IMR-90 (cell line): Measurements from ENCODE around the gene CERS6. TPM values are rescaled to one million over a fixed set of nuclear protein-coding genes. Genes with fewer than 3 reads are reported as not detected.

Experiments used
- ATAC-seq: fragments of 200-7000 bp; cut with Tn5 transposase; 2 replicates; pipeline ENCODE4 v1.9.1; 2020; ENCODE audit warnings: low read depth, mild to moderate bottlenecking, moderate library complexity
- BruUV-seq: library from RNA; stranded (reverse); fragments of 400-500 nt; replicated peaks from 2 replicates; lab custom pipeline; 2021; lab: Mats Ljungman, UMichigan
- CTCF ChIA-PET: fragments of 300-600 bp; formaldehyde crosslinking; extraction: SDS; loops from one replicate; lab custom pipeline; 2021; ENCODE audit warnings: antibody characterized with exemption; lab: Yijun Ruan, JAX
- POLR2A ChIA-PET: fragments of 300-600 bp; sonication (Branson Sonifier 250); formaldehyde crosslinking; loops from one replicate; lab custom pipeline; 2022; ENCODE audit warnings: antibody characterized with exemption; ENCODE audit not compliant: unreplicated experiment; lab: Charles Lee
- DNase-seq: peaks from one replicate; pipeline ENCODE4 v3.0.0; 2013
- H2AFZ ChIP-seq: replicated peaks from 2 replicates; pipeline ENCODE3; 2013; ENCODE audit warnings: low read length, mild to moderate bottlenecking; ENCODE audit not compliant: poor library complexity
- H2AK5ac ChIP-seq: 2 replicates; pipeline ENCODE4 v1.6.1; 2013; ENCODE audit warnings: low read depth, low read length, inconsistent platforms
- H2AK9ac ChIP-seq: replicated peaks from 2 replicates; pipeline ENCODE3; 2013; ENCODE audit warnings: mild to moderate bottlenecking, low read depth, low read length, moderate library complexity; ENCODE audit not compliant: poor library complexity
- H2BK120ac ChIP-seq: 2 replicates; pipeline ENCODE4 v1.6.1; 2013; ENCODE audit warnings: low read depth, low read length, inconsistent platforms
- H2BK15ac ChIP-seq: 3 replicates; pipeline ENCODE4 v1.6.1; 2013; ENCODE audit warnings: low read depth, low read length, inconsistent platforms
- H2BK20ac ChIP-seq: 2 replicates; pipeline ENCODE4 v1.6.1; 2013; ENCODE audit warnings: low read depth, mild to moderate bottlenecking, inconsistent platforms, low read length, moderate library complexity
- H2BK5ac ChIP-seq: 2 replicates; pipeline ENCODE4 v1.6.1; 2013; ENCODE audit warnings: mild to moderate bottlenecking, low read depth, low read length, inconsistent platforms; ENCODE audit not compliant: poor library complexity, severe bottlenecking
- H3K14ac ChIP-seq: replicated peaks from 2 replicates; pipeline ENCODE4 v1.6.1; 2013; ENCODE audit warnings: low read depth, low read length, inconsistent platforms
- H3K18ac ChIP-seq: 2 replicates; pipeline ENCODE4 v1.6.1; 2013; ENCODE audit warnings: low read depth, low read length, control low read depth
- H3K23ac ChIP-seq: 2 replicates; pipeline ENCODE4 v1.6.1; 2013; ENCODE audit warnings: low read depth, low read length, inconsistent platforms
- H3K27ac ChIP-seq: 2 replicates; pipeline ENCODE4 v1.5.1; 2013; ENCODE audit warnings: mild to moderate bottlenecking, control low read depth, low read length; ENCODE audit not compliant: insufficient read depth
- H3K27me3 ChIP-seq: 2 replicates; pipeline ENCODE4 v1.6.1; 2013; ENCODE audit warnings: low read length; ENCODE audit not compliant: control insufficient read depth, insufficient read depth
- H3K36me3 ChIP-seq: 2 replicates; pipeline ENCODE4 v1.6.1; 2013; ENCODE audit warnings: low read length, mixed read lengths; ENCODE audit not compliant: control insufficient read depth, insufficient read depth
- H3K4ac ChIP-seq: 2 replicates; pipeline ENCODE4 v1.6.1; 2013; ENCODE audit warnings: low read depth, low read length, inconsistent platforms
- H3K4me1 ChIP-seq: 2 replicates; pipeline ENCODE4 v1.6.1; 2013; ENCODE audit warnings: low read length, mixed read lengths; ENCODE audit not compliant: control insufficient read depth, insufficient read depth
- H3K4me2 ChIP-seq: 2 replicates; pipeline ENCODE4 v1.6.1; 2013; ENCODE audit warnings: low read depth, mild to moderate bottlenecking, control low read depth, low read length, moderate library complexity
- H3K4me3 ChIP-seq: 2 replicates; pipeline ENCODE4 v1.5.1; 2013; ENCODE audit warnings: low read depth, mild to moderate bottlenecking, control low read depth, low read length, moderate library complexity; ENCODE audit not compliant: insufficient read depth
- H3K56ac ChIP-seq: 2 replicates; pipeline ENCODE4 v1.6.1; 2013; ENCODE audit warnings: low read length, inconsistent platforms; ENCODE audit not compliant: insufficient read depth; ENCODE audit errors: extremely low read depth
- H3K79me1 ChIP-seq, 2 experiments: 2 replicates each; pipeline ENCODE4 v1.6.1; 2013; ENCODE audit warnings: low read length in 2 of 2, inconsistent platforms in 1 of 2, low read depth in 1 of 2
- H3K9ac ChIP-seq: 2 replicates; pipeline ENCODE4 v1.6.1; 2013; ENCODE audit warnings: low read depth, low read length, control low read depth
- H3K9me1 ChIP-seq: 2 replicates; pipeline ENCODE4 v1.6.1; 2013; ENCODE audit warnings: low read length, inconsistent platforms; ENCODE audit not compliant: insufficient read depth
- H3K9me3 ChIP-seq: 2 replicates; pipeline ENCODE4 v1.6.1; 2013; ENCODE audit warnings: low read length; ENCODE audit not compliant: control insufficient read depth, insufficient read depth
- H4K20me1 ChIP-seq: 2 replicates; pipeline ENCODE4 v1.6.1; 2013; ENCODE audit warnings: low read length, inconsistent platforms; ENCODE audit not compliant: insufficient read depth
- H4K5ac ChIP-seq: 2 replicates; pipeline ENCODE4 v1.6.1; 2013; ENCODE audit warnings: mild to moderate bottlenecking, low read depth, low read length, control low read depth
- H4K8ac ChIP-seq, 2 experiments: 2 replicates each; pipeline ENCODE4 v1.6.1; 2013; ENCODE audit warnings: low read depth in 2 of 2, low read length in 2 of 2, control low read depth in 1 of 2, inconsistent platforms in 1 of 2
- H4K91ac ChIP-seq: 2 replicates; pipeline ENCODE4 v1.6.1; 2013; ENCODE audit warnings: low read depth, low read length, inconsistent platforms; ENCODE audit not compliant: insufficient read depth
- BHLHE40 ChIP-seq: fragments of 150-350 bp; IDR thresholded peaks from 2 replicates; pipeline ENCODE4 v1.6.1; 2016; ENCODE audit warnings: mild to moderate bottlenecking, low read depth, low read length
- CHD1 ChIP-seq: IDR thresholded peaks from 2 replicates; pipeline ENCODE4 v1.6.1; 2012; ENCODE audit warnings: low read depth, low read length, improper control_type of control experiment
- FOS ChIP-seq: fragments of 150-350 bp; IDR thresholded peaks from 2 replicates; pipeline ENCODE4 v1.6.1; 2016; ENCODE audit warnings: low read depth, low read length
- MAFK ChIP-seq: IDR thresholded peaks from 2 replicates; pipeline ENCODE4 v1.6.1; 2012; ENCODE audit warnings: low read depth, low read length, improper control_type of control experiment
- MAZ ChIP-seq: IDR thresholded peaks from 2 replicates; pipeline ENCODE4 v1.6.1; 2012; ENCODE audit warnings: low read depth, mild to moderate bottlenecking, low read length, improper control_type of control experiment, moderate library complexity, borderline replicate concordance
- MXI1 ChIP-seq: IDR thresholded peaks from 2 replicates; pipeline ENCODE4 v1.6.1; 2012; ENCODE audit warnings: low read depth, mild to moderate bottlenecking, low read length, moderate library complexity, borderline replicate concordance
- NFE2L2 ChIP-seq: fragments of 150-350 bp; IDR thresholded peaks from 2 replicates; pipeline ENCODE4 v1.6.1; 2016; ENCODE audit warnings: low read depth, mild to moderate bottlenecking, low read length
- POLR2A ChIP-seq: IDR thresholded peaks from 2 replicates; pipeline ENCODE4 v1.6.1; 2012; ENCODE audit warnings: mild to moderate bottlenecking, low read depth, low read length
- RAD21 ChIP-seq: IDR thresholded peaks from 2 replicates; pipeline ENCODE4 v1.6.1; 2012; ENCODE audit warnings: low read length, improper control_type of control experiment
- RCOR1 ChIP-seq: IDR thresholded peaks from 2 replicates; pipeline ENCODE4 v1.6.1; 2012; ENCODE audit warnings: mild to moderate bottlenecking, low read length, improper control_type of control experiment; ENCODE audit not compliant: insufficient replicate concordance
- RFX5 ChIP-seq: IDR thresholded peaks from 2 replicates; pipeline ENCODE4 v1.8.0; 2012; ENCODE audit warnings: low read depth, mild to moderate bottlenecking, low read length, moderate library complexity
- SMC3 ChIP-seq: fragments of 150-350 bp; IDR thresholded peaks from 2 replicates; pipeline ENCODE4 v1.6.1; 2016; ENCODE audit warnings: low read depth, mild to moderate bottlenecking, antibody characterized with exemption, low read length, moderate library complexity
- dilution Hi-C: fragments of 300-500 bp; cut with HindIII; formaldehyde crosslinking; loops from one replicate; pipeline ENCODE4 v1.14.3; 2018; ENCODE audit warnings: low sequenced_read_pairs; ENCODE audit not compliant: unreplicated experiment
- in situ Hi-C: fragments of 300-500 bp; cut with MboI; formaldehyde crosslinking; loops from 3 replicates; pipeline ENCODE4 v1.14.3; 2019; ENCODE audit warnings: low sequenced_read_pairs, inconsistent platforms, mixed read lengths
- intact Hi-C: fragments of 100-400 bp; cut with micrococcal nuclease; formaldehyde crosslinking; loops from 2 replicates; pipeline ENCODE4 v1.10.0; 2022
- polyA plus RNA-seq, 3 experiments: library from polyadenylated mRNA; depleted of rRNA; stranded (reverse); fragments of >200 nt; gene quantifications; 2 replicates each; pipeline ENCODE4 v1.2.3, GENCODE V29; 2012; ENCODE audit warnings: low replicate concordance in 1 of 3
- total RNA-seq: library from RNA; depleted of rRNA; stranded (reverse); fragments of >200 nt; gene quantifications from 2 replicates; pipeline ENCODE4 v1.2.3, GENCODE V29; 2012
- TF ChIP-seq, protein P1 (sequence below): fragments of 150-350 bp; IDR thresholded peaks from 2 replicates; pipeline ENCODE4 v1.6.1; 2017; ENCODE audit warnings: mild to moderate bottlenecking, antibody characterized with exemption, low read length, low read depth
- TF ChIP-seq, protein P2 (sequence below): fragments of 150-350 bp; IDR thresholded peaks from 2 replicates; pipeline ENCODE4 v1.6.1; 2016; ENCODE audit warnings: low read depth, mild to moderate bottlenecking, low read length, moderate library complexity, borderline replicate concordance
- TF ChIP-seq, protein P3 (sequence below): conservative IDR thresholded peaks from 2 replicates; pipeline ENCODE4 v1.5.1; 2012; ENCODE audit warnings: mild to moderate bottlenecking, low read depth, low read length, improper control_type of control experiment

Gene CERS6
- total and polyA plus RNA-seq, 2 of the 4 experiments (the other 2 are of a cell fraction), result 2.1 to 5.7 TPM

DNA sequence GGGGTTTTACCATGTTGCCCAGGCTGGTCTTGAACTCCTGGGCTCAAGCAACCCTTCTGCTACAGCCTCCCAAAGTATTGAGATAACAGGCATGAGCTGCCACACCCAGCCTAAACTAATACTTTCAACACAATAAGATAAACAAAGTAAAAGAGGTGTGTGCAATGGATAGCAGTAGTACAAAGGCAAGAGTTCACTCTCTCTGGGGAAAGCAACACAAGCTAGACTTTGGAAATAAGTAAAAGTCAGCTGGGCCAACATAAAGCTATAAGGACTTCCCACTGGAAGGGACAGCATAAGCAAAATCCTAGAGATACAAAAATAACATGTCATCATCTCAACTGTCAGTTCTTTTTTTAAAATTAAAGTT is 341.2 kb downstream of the CERS6 start:
- no peak overlapping the region for H3K4me2 ChIP-seq
- H3K4me1 ChIP-seq, result peaks cover 3% of the 10 kb centered on the region; the same call in 1 of the 2 replicates
- no peak overlapping the region for H3K14ac ChIP-seq
- CTCF ChIA-PET, result no interaction called here
- no peak overlapping the region for H2BK20ac ChIP-seq
- H3K27ac ChIP-seq, result no peak overlapping the region
- H3K4me3 ChIP-seq, result no peak overlapping the region
- no peak overlapping the region for H2AFZ ChIP-seq
- TF ChIP-seq POLR2A (no peak), SMC3 (no peak), RAD21 (no peak), RCOR1 (no peak), MAFK (no peak), BHLHE40 (no peak), FOS (no peak), MAZ (no peak), MXI1 (no peak), CHD1 (no peak), NFE2L2 (no peak), RFX5 (no peak)
- TF ChIP-seq, protein P1, sequence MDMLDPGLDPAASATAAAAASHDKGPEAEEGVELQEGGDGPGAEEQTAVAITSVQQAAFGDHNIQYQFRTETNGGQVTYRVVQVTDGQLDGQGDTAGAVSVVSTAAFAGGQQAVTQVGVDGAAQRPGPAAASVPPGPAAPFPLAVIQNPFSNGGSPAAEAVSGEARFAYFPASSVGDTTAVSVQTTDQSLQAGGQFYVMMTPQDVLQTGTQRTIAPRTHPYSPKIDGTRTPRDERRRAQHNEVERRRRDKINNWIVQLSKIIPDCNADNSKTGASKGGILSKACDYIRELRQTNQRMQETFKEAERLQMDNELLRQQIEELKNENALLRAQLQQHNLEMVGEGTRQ, result no peak
- TF ChIP-seq, protein P2, sequence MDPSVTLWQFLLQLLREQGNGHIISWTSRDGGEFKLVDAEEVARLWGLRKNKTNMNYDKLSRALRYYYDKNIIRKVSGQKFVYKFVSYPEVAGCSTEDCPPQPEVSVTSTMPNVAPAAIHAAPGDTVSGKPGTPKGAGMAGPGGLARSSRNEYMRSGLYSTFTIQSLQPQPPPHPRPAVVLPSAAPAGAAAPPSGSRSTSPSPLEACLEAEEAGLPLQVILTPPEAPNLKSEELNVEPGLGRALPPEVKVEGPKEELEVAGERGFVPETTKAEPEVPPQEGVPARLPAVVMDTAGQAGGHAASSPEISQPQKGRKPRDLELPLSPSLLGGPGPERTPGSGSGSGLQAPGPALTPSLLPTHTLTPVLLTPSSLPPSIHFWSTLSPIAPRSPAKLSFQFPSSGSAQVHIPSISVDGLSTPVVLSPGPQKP, result no peak
- TF ChIP-seq, protein P3, sequence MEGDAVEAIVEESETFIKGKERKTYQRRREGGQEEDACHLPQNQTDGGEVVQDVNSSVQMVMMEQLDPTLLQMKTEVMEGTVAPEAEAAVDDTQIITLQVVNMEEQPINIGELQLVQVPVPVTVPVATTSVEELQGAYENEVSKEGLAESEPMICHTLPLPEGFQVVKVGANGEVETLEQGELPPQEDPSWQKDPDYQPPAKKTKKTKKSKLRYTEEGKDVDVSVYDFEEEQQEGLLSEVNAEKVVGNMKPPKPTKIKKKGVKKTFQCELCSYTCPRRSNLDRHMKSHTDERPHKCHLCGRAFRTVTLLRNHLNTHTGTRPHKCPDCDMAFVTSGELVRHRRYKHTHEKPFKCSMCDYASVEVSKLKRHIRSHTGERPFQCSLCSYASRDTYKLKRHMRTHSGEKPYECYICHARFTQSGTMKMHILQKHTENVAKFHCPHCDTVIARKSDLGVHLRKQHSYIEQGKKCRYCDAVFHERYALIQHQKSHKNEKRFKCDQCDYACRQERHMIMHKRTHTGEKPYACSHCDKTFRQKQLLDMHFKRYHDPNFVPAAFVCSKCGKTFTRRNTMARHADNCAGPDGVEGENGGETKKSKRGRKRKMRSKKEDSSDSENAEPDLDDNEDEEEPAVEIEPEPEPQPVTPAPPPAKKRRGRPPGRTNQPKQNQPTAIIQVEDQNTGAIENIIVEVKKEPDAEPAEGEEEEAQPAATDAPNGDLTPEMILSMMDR, result no peak
- no peak overlapping the region for H2BK15ac ChIP-seq
- H3K56ac ChIP-seq, result no peak overlapping the region
- dilution Hi-C loops, result no loop called here
- no peak for DNase-seq
- H3K9ac ChIP-seq, result no peak overlapping the region
- POLR2A ChIA-PET, result no interaction called here
- no peaks in the 10 kb centered on the region for H3K9me1 ChIP-seq
- no peak overlapping the region for H2BK5ac ChIP-seq
- no peak overlapping the region for H3K18ac ChIP-seq
- H3K36me3 ChIP-seq, result no peaks in the 10 kb centered on the region
- H3K9me3 ChIP-seq, result no peaks in the 10 kb centered on the region
- ATAC-seq, result no peak
- no peak overlapping the region for H3K4ac ChIP-seq
- no peak overlapping the region for H2AK9ac ChIP-seq
- no peak overlapping the region for H2AK5ac ChIP-seq
- in situ Hi-C loops, result no loop called here
- no peak overlapping the region for H4K8ac ChIP-seq
- no TSS peak for BruUV-seq
- H4K20me1 ChIP-seq, result no peaks in the 10 kb centered on the region
- no peak overlapping the region for H4K5ac ChIP-seq
- H3K79me1 ChIP-seq, result no peaks in the 10 kb centered on the region
- H3K27me3 ChIP-seq, result no peaks in the 10 kb centered on the region; the same call in 1 of the 2 replicates
- no peak overlapping the region for H4K91ac ChIP-seq
- no peak overlapping the region for H3K23ac ChIP-seq
- intact Hi-C loops, result no loop called here
- H2BK120ac ChIP-seq, result no peak overlapping the region
